ENCODE results near the gene CCDC92B.

GRCh38 chr17:2777242-2777867 is 27.9 kb upstream of the CCDC92B start:
- no peak for TF ChIP-seq CTCF (IDR thresholded peaks at IDR 0.05)
- no peak for TF ChIP-seq POLR2AphosphoS5 (IDR thresholded peaks at IDR 0.05)
- no peak for TF ChIP-seq EP300 (IDR thresholded peaks at IDR 0.05)
- no peak for TF ChIP-seq POLR2A (IDR thresholded peaks at IDR 0.05)

Measured in stomach (tissue), 4 donors.